SHP77 (cell line): ENCODE results near the gene RNF183.
"Not testable (repeated sequence)": the region's sequence is repeated elsewhere in the genome, so short reads cannot be mapped to it uniquely, and the experiment has no call there.

Source experiments
- DNase-seq, 2 experiments: peaks; one replicate each; lab custom pipeline; 2025; lab: John Stamatoyannopoulos, UW

The RNF183 gene

DNA sequence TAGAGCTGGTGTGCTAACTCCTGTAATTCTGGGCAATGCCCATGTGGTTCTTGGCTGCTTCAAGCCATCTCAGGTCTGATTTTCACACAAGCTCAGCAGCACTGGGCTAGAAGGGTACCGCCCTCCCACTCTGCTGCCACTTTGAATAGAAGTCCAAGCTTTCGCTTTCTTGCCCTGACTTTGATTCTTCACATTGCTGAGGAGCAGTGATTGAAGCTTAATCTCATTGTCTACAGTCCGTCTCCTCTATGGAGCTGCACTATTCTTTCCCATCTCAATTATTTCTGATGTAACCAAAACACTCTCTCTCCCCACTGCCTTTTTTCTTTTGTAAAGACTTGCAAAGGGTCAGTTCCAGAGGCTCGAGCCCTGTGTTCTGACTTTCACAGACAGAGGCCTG lies 12.9 kb upstream of the RNF183 start:
- no peak for DNase-seq

DNA sequence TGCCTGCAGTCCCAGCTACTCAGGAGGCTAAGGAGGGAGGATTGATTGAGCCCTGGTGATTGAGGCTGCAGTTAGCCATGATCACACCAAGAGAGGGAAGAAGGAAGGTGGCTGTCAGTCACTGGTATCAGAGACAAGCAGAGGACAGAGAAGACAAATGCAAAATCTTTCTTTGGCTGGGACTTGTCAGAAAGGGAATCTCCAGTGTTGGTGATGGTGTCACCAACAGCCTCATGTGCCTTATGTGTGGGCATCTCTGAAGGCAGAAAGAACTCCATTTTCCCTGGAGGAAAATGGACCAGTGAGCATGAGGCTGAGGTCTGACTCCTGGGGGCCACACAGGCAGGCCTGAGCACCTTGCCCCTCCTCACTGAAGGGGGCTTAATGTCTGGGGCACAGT lies 12.1 kb upstream of the RNF183 start:
- no peak for DNase-seq

DNA sequence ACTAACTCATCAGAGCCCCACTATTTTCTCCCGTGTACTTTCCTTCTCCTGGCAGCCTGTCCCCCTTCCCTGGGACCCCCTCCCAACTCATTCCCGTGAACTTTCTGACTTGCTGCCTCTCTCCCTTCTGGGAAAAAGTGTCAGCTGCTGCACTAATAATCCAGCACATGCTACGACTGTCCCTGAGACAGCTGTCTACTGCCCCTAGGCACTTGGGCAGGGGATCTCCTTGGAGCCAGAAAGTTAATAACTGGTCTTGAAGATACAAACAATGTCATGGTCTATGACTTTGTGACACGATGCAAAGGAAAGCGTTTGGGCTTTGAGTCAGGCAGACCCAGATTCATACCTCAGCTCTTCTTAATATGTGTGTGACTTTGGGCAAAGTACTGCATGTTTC lies 10.1 kb upstream of the RNF183 start:
- no peak for DNase-seq

DNA sequence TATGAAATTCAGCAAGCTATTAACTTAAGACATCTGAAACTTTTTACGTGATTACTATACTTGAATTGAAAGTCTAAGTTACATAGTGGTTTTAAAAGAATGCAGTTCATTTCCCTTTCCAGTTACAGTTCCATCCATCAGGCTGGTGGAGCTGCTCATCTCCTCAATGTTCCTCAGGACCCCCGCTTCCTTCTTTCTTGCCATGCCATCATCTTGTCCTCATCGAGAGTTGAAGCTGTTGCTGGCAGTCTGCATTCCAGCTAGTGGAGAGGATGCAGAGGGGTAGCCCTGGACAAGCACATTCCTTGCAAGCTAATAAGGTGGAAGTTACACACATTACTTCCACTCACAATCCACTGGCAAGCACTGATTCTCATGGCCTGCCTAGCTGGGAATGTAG lies 8.8 kb upstream of the RNF183 start:
- DNase-seq: no peak

DNA sequence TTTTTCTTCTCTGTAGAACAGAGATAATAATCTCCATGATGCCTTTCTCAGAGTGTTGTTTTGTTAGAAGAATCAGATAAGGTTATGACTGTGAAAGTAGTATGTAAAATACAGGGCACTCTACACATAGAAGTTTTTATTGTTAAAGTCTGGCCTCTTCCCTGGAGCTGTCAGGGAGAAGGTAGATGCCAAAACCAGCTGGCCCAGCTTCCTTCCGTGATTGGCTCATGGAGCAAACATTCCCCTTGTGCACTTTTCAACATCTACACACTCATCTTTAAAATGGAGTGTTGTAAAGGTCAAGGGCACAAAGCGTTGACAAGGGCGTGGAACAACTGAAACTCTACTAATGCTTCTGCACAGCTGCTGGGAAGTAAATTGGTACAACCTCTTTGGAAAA lies 7.4 kb upstream of the RNF183 start:
- no peak for DNase-seq

DNA sequence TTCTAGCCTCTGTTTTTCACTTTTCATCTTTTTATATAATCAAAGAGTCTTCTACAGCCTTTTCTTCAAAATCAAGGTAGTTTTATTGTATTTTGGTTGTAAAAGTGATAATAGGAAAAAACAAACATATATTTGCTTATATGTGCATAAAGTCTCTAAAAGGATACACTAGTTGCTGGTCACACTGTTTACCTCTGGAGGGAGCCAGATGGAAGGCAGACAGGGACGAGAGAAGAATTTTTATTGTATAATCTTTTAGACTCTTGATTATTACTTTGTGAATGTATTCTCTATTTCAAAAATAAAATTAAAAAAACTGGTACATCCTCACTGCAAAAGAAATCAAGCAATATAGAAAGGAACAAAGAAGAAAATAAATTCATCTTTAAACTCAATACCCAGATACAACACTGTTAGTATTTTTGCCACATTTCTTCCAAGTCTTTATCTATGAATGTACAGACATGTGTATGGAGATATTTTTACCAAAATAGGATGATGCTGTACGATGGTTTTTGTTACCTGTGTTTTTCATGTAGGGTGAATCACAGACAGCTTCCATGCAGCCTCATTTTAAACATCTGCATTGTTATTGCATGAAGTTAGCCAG lies 6.1 kb upstream of the RNF183 start:
- peak; percentile 40 to 54 for DNase-seq

DNA sequence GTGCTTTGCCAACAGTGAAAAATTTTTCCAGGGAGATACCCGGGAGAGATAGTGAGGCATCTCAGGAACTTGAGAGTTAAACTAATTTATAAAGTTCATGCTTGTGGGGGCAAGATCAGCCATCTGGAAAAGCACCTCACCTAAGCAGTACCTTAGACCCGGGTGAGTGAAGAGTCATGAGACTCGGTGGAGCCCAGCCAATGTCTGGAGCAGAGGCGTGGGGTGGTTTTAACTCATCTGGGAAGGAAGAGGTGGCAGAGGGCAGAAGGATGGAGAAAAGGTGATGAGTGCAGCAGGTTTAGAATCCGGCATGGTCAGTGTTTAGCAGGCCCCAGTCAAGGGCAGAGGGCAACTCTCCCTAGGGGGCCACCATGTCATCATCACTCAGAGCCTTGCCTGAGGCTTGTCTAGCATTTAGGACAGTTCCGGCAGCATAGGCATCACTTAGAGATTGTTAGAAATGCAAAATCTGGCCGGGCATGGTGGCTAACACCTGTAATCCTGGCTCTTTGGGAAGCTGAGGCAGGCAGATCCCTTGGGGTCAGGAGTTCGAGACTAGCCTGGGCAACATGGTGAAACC lies 4.3 kb upstream of the RNF183 start:
- DNase-seq: no peak

DNA sequence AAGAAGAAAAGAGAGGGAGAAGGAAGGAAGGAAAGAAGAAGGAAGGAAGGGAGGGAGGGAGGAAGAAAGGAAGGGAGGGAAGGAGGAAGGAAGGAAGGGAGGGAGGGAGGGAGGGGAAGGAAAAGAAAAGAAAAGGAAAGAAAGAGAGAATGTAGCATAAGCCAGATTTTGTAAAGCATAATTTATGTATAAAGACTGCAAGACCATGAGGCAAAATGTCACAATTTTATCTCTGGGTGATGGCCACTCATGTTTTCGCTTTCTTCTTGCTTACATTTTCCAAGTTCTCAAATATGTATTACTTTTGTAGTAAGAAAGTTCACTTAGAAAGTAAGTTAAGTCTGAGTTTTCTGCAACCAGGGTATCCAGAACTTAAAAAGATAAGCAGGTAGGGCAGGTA lies 3.4 kb upstream of the RNF183 start:
- DNase-seq: no peak

DNA sequence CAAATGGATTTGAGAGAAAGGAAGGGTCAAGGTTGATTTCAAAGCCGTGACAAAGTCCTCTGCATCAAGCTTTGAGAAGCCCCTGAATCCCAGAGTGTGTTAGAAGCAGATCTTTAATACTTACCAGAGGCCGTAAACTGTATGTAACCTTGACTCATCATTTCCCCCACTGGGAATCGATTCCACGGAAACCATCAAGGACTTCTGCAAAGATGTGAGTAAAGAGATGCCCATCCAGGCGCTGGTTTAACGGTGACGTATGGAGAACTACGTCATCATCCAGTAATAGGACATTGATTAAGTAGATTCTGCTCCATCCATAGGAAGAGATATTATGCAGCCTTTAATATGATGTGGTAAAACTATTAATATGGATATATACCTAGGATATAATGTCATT lies 1.6 kb downstream of the RNF183 start:
- no peak for DNase-seq

DNA sequence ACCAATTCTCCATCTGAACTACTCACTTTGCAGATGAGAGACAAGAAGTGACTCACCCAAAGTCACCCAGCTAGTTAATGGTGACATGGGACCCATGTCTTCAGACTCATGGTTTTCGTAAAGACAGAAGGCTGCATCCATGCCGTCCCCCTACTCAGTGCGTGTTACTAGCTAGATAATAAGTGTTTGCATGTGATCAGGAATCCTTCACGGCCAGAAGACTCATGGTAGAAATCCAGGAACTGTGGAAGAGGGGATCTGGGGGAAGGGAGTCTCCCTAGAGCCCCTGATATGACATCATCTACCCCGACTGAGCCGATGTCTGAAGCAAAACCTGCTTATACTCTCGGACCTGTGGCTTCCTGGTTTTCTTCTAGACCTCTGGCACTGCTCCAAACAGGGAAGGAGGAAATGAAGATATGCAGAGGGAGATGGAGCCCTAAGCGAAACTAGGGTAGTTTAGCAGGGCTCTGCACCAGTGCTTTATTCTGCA lies 3.3 kb downstream of the RNF183 start:
- DNase-seq: peak in 1 of 2 experiments; percentile 10

DNA sequence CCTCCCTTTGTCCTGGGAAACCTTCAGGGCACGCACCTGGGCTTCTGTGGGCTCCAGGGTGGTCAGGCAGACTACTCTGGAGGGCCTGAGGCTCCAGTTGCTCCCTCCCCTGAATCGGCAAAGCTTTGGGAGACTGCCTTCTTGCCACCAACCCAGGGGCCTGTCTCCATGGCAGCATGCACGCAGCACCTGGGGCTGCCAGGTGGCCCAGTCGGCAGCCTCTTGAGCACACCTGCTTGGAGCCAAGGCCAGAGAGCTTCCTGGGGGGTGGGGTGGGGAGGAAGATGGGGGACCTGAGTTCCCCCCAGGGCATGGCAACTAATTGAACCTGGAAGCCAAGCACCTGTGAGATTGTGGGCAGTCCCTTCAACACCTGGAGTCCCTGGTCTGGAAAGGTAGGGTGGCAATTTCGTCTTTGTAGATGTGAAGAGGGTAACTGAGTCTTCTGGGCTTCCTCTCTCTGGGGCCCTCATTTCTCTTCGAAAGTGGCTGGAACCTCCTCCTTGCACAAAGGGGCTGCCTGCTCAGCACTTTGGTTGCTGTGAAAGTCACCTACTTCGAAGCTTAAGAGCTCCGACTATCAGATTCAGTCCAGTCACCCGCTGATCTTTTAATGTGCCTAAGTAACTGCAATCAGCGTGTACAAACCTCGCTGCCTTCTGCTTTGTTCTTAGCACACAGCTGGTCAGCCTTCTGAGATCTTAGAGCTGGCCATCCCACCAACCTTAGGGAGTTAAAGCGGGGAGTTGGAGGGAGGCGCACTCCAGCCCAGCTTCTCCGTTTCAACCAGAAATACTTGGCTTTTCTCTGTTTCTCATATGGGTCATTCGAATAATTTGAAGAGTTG lies 4.0 kb downstream of the RNF183 start:
- peak; percentile 9 to 43 for DNase-seq

DNA sequence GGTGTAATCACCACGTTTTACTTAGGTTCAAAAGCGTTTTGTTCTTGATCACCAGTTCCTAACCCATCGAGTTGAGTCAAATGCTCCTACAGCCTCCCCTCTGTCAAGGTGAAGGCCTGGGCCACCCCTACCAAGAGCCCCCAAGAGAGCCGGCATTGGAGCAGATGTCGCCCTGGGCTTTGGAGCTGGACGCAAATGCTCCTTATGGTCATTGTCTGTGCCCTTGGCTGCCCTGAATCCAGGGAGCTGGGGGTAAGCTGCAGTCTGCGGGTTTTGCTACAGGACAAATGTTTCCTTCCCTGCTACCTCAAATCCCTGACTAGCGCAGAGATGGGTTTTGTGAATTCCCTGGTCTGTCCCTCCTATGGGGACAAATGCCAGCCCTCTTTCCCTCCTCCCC lies 4.9 kb downstream of the RNF183 start:
- DNase-seq: no peak

DNA sequence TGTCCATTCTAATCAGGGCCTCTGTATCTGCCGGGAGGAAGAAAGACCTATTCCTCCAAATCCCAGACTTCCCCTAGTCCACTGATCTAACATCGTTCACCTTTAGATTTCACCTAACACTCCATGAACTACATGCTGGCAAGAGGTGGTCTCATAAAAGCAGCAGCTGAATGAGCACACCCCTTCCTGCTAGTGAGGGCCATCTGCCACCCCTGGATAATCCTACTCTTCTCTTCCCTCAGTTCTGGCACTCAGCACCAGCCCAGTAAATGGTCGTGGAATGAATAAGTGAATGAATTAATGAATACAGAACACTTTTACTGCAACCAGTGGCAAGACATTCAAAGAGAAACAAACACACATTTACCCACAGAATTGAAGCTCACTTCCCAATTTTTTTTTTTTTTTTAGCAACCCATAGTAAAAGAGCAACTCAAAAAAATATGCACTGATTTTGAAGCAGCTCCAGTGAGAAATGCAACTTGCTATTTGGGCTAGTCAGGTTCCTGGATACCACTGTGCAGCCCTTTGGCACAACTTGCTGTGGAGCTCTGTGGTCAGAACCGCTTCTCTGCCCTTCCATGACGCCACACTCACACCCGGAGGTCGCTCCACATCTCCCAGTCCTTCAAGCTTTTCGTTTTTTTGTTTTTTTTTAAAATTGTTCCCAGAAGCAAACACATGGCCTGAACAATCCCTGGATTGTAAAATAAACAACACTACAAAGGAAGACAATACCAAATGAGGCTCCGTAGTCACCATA lies 6.2 kb downstream of the RNF183 start:
- no peak for DNase-seq

DNA sequence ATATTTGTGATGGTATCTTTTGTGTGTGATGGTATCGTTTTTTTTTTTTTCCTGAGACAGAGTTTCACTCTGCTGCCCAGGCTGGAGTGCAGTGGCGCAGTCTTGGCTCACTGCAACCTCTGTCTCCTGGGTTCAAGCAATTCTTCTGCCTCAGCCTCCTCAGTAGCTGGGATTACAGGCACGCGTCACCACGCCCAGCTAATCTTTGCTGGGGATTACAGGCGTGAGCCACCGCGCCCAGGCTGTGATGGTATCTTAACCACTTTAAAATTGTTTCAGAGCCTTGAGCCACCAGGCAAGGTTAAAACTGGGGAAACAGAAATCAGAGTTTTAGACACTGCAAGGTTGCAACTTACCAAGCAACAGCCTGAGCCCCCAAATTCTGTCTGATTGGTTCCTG lies 6.9 kb downstream of the RNF183 start:
- not testable (repeated sequence) for DNase-seq

DNA sequence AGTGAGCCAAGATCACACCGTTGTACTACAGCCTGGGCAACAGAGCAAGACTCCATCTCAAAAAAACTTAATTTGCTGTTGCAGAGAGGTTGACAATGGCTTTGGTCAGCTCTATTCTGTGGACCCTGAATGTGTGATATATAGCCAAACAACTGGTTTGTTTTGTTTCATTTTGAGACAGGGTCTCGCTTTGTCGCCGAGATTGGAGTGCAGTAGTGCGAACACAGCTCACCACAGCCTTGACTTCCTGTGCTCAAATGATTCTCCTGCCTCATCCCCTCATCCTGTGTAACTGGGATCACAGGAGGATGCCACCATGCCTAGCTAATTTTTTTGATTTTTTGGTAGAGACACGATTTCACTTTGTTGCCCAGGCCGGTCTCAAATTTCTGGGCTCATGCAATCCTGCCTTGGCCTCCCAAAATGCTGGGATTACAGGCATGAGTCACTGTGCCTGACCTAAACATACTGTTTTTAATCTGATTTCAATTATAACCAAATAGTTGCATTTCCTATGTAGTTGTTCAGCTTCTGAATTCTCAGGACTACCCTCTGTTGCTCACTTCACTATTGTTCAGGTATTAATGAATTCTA lies 9.8 kb downstream of the RNF183 start:
- DNase-seq: no peak

DNA sequence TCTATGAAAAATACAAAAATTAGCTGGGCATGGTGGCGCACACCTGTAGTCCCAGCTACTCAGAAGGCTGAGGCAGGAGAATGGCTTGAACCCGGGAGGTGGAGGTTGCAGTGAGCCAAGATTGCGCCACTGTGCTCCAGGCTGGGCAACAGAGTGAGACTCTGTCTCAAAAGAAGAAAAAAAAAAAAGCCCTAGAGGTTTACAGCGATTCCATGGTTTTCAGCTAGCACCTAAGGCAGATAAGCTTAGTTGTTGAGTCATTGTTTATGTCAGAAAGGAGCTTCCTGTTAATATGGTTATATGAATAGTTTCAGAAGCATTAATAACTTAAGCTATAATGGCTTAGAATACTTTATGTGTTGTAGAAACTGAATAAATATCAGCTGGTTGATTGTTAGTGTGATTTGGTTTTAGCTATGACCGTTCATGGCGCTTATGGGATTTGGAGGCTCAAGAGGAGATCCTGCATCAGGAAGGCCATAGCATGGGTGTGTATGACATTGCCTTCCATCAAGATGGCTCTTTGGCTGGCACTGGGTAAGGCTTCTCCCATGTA lies 13.0 kb downstream of the RNF183 start:
- no peak for DNase-seq

DNA sequence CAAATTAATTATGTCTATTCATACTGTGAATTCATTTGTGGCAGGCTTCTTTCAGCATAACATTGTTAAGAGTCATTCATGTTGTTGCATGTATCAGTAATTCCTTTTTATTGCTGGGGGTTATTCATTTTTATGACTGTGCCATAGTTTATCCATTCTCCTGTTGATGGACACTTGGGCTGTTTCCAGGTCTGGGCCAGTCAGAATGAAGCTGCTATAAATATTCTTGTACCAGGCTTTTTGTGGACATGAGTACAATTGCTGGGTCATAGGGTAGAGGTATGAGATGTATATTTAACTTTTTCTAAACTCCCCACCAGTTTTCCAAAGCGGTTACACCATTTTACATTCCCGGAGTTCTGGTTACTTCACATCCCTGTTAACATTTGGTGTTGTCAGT lies 14.1 kb downstream of the RNF183 start:
- no peak for DNase-seq

DNA sequence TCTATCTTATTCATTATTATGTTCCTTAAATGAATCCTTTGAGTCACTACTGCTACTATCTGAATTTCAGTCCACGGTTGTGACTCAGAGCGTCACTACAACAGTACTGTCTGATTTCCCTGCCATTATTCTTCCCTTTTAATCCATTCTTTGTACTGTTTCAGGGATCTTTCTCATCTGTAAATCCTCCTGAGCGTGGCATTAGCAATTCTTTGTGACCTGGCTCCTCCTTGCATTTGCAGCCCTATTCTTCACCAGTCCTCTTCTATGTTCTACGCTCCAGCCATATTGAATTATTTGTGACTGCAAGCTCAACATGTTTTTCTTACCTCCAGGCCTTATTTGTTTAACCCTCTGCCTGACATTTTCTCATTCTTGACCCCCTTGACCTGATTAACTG lies 21.8 kb downstream of the RNF183 start:
- DNase-seq: no peak

DNA sequence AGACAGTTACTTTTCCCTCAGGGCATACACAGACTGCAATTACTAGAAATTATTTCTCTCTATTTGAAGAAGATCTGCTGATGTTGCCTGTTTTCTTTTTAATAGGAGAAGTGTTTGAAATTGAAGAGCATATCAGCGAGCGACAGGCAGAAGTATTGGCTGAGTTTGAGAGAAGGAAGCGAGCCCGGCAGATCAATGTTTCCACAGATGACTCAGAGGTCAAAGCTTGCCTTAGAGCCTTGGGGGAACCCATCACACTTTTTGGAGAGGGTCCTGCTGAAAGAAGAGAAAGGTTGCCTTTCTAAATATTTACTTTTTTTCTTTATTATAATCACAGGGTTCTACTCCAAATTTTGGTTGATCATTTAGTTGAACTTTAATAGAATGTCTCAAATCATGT lies 24.3 kb downstream of the RNF183 start:
- no peak for DNase-seq

DNA sequence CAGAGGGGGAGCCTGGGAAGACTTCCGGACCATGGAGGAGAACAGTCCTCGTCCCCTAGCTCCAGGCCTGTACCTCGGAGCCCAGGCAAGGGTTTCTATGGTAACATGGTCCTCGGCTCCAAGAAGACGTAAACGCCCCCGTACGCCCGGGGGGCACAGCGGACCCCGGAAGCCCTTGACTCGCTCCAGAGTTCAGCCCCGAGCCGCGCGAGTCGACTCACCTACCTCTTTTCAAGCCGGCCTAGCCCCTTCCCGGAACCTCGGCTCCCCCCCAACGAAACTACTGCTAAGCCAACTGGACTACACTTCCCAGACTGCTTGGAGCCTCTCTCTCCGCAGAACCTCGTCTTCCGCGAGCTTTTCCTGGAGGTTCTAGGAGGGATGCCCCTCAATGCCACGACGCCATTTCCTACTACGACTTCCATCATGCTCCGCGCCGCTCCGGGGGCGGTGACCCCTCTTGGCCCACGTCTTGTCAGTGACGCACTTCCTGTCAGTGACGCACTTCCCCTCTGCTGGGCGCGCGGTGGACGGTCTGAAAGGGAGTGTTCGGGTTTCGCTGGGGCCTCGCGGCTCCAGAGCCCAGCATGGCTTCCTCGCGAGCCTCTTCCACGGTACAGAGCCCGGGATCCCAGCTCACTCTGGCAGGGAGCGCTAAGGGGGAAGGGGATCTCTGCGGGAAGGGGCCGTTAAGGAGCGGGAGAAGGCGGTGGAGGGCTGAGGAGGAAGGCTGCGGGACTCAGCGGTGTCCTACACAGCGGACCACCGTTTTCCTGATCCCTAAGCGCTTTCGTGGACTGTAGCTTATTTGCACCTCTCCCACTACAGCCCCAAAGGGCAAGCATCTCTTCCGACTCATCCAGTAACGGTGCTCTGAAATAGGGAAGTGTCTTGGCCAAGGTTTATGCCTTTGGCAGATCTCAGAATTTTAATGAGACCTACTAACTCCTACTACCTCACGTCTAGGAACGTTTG lies 27.7 kb downstream of the RNF183 start, which contains the start of the genes CDC26 and PRPF4:
TSS of gene CDC26 (minus strand) at position 416 of the 975 bp plus-strand sequence. CDS start 3,065 bp downstream, outside the sequence.
TSS of gene PRPF4 (plus strand) at position 502 of the 975 bp plus-strand sequence. CDS start at position 588, 86 bp downstream.
- peak; percentile 98 to 99 for DNase-seq
